ENCODE measurements around the gene ADGRG1.

Gene ADGRG1

GRCh38 chr16:57639172-57639887 is 10.9 kb downstream of the ADGRG1 start:
- peak overlapping the region; percentile 55 for H3K4me2 ChIP-seq (ENCODE audit: insufficient read depth, low read length)
- H3K4me1 ChIP-seq (ENCODE audit: insufficient read depth, low read length): peaks cover 41% of the 10 kb centered on the region
- peak overlapping the region; percentile 14; the same call in 1 of the 2 replicates for H3K9ac ChIP-seq (ENCODE audit: low read depth, low read length)
- no peaks in the 10 kb centered on the region for H3K9me3 ChIP-seq (ENCODE audit: insufficient read depth, low read length, severe bottlenecking)
- no peak overlapping the region for H3K27ac ChIP-seq (ENCODE audit: low read length)
- peak overlapping the region in 1 of 2 experiments; percentile 34; a peak in 1 of 4 replicates for H3K4me3 ChIP-seq (ENCODE audit: low read depth in 1 of 2, low read length in 2 of 2)
- H2AFZ ChIP-seq (ENCODE audit: low read depth, low read length): peak overlapping the region; percentile 51; the same call in 1 of the 2 replicates
- H3K27me3 ChIP-seq (ENCODE audit: insufficient read depth, low read length, poor library complexity): no peaks in the 10 kb centered on the region
- H4K20me1 ChIP-seq (ENCODE audit: insufficient read depth, low read length): no peaks in the 10 kb centered on the region
- TF ChIP-seq EZH2 (IDR thresholded peaks at IDR 0.05; ENCODE audit: borderline replicate concordance, low read depth, low read length, severe bottlenecking): no peak
- TF ChIP-seq CTCF (IDR thresholded peaks at IDR 0.05; ENCODE audit: borderline replicate concordance, extremely low read depth, low read length, poor library complexity, severe bottlenecking): no peak
- ATAC-seq (ENCODE audit: insufficient read depth, low read depth) (peak; percentile 67), DNase-seq (peak; percentile 84)
- no peaks in the 10 kb centered on the region for H3K79me2 ChIP-seq (ENCODE audit: insufficient read depth, low read length)
- no peaks in the 10 kb centered on the region for H3K36me3 ChIP-seq (ENCODE audit: insufficient read depth, low read length)

GRCh38 chr16:57640185-57640584 is 11.8 kb downstream of the ADGRG1 start:
- H3K27me3 ChIP-seq (ENCODE audit: insufficient read depth, low read length, poor library complexity): no peaks in the 10 kb centered on the region
- no peak for DNase-seq
- H3K4me2 ChIP-seq (ENCODE audit: insufficient read depth, low read length): no peak overlapping the region

GRCh38 chr16:57640612-57641011 is 12.2 kb downstream of the ADGRG1 start:
- Histone ChIP-seq H3K4me3 (ENCODE audit: low read depth in 1 of 2, low read length in 2 of 2) (no peak overlapping the region), H4K20me1 (ENCODE audit: insufficient read depth, low read length) (no peaks in the 10 kb centered on the region), H3K27me3 (ENCODE audit: insufficient read depth, low read length, poor library complexity) (no peaks in the 10 kb centered on the region), H3K9me3 (ENCODE audit: insufficient read depth, low read length, severe bottlenecking) (no peaks in the 10 kb centered on the region), H3K9ac (ENCODE audit: low read depth, low read length) (no peak overlapping the region), H3K4me1 (ENCODE audit: insufficient read depth, low read length) (peaks cover 53% of the 10 kb centered on the region), H3K79me2 (ENCODE audit: insufficient read depth, low read length) (no peaks in the 10 kb centered on the region), H2AFZ (ENCODE audit: low read depth, low read length) (no peak overlapping the region), H3K27ac (ENCODE audit: low read length) (peak overlapping the region; percentile 10; the same call in 1 of the 2 replicates), H3K4me2 (ENCODE audit: insufficient read depth, low read length) (no peak overlapping the region), H3K36me3 (ENCODE audit: insufficient read depth, low read length) (no peaks in the 10 kb centered on the region)
- TF ChIP-seq CTCF (IDR thresholded peaks at IDR 0.05; ENCODE audit: borderline replicate concordance, extremely low read depth, low read length, poor library complexity, severe bottlenecking): no peak
- no peak for TF ChIP-seq EZH2 (IDR thresholded peaks at IDR 0.05; ENCODE audit: borderline replicate concordance, low read depth, low read length, severe bottlenecking)
- no peak for ATAC-seq (ENCODE audit: insufficient read depth, low read depth)
- no peak for DNase-seq

More at GRCh38 chr16:57640185-57640584, 11.8 kb downstream of the ADGRG1 start:
- Histone ChIP-seq H3K27ac (ENCODE audit: low read length) (peak overlapping the region; percentile 10; the same call in 1 of the 2 replicates), H3K4me3 (ENCODE audit: low read depth in 1 of 2, low read length in 2 of 2) (no peak overlapping the region), H3K4me1 (ENCODE audit: insufficient read depth, low read length) (peaks cover 49% of the 10 kb centered on the region), H4K20me1 (ENCODE audit: insufficient read depth, low read length) (no peaks in the 10 kb centered on the region), H3K36me3 (ENCODE audit: insufficient read depth, low read length) (no peaks in the 10 kb centered on the region), H2AFZ (ENCODE audit: low read depth, low read length) (no peak overlapping the region), H3K9ac (ENCODE audit: low read depth, low read length) (no peak overlapping the region), H3K79me2 (ENCODE audit: insufficient read depth, low read length) (no peaks in the 10 kb centered on the region), H3K9me3 (ENCODE audit: insufficient read depth, low read length, severe bottlenecking) (no peaks in the 10 kb centered on the region)
- no peak for ATAC-seq (ENCODE audit: insufficient read depth, low read depth)
- TF ChIP-seq CTCF (IDR thresholded peaks at IDR 0.05; ENCODE audit: borderline replicate concordance, extremely low read depth, low read length, poor library complexity, severe bottlenecking) (no peak), EZH2 (IDR thresholded peaks at IDR 0.05; ENCODE audit: borderline replicate concordance, low read depth, low read length, severe bottlenecking) (no peak)

All from DND-41 (cell line).